ENCODE data around the gene LRRK1. TPM values are rescaled to one million over a fixed set of nuclear protein-coding genes. Genes with fewer than 3 reads are reported as not detected.
A peak's percentile ranks its signal among the peaks of the same experiment; 100 is the strongest.

The LRRK1 gene
- total and polyA plus RNA-seq, 8 donors, result 2.3 to 73.3 (median 7.0) TPM

- TF ChIP-seq POLR2AphosphoS5 (IDR thresholded peaks at IDR 0.05) (peak in 1 of 3 donors; percentile 39), EP300 (IDR thresholded peaks at IDR 0.05) (no peak), POLR2A (IDR thresholded peaks at IDR 0.05) (no peak)
- TF ChIP-seq, protein P1, sequence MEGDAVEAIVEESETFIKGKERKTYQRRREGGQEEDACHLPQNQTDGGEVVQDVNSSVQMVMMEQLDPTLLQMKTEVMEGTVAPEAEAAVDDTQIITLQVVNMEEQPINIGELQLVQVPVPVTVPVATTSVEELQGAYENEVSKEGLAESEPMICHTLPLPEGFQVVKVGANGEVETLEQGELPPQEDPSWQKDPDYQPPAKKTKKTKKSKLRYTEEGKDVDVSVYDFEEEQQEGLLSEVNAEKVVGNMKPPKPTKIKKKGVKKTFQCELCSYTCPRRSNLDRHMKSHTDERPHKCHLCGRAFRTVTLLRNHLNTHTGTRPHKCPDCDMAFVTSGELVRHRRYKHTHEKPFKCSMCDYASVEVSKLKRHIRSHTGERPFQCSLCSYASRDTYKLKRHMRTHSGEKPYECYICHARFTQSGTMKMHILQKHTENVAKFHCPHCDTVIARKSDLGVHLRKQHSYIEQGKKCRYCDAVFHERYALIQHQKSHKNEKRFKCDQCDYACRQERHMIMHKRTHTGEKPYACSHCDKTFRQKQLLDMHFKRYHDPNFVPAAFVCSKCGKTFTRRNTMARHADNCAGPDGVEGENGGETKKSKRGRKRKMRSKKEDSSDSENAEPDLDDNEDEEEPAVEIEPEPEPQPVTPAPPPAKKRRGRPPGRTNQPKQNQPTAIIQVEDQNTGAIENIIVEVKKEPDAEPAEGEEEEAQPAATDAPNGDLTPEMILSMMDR (IDR thresholded peaks at IDR 0.05), result no peak
- peak within 1 kb of the TSS in 4 of 5 donors; percentile 20 to 77 (median 55) for H3K27ac ChIP-seq
- H3K36me3 ChIP-seq, result no peaks in the 10 kb centered on the region
- 1 to 2% (median 1%) methylated on average over 70 to 89 of the region's 93 CpGs; no CpG with 5 or more reads in 2 of the 5 donors for WGBS, 5 donors
- H3K9me3 ChIP-seq, result no peaks in the 10 kb centered on the region
- peaks cover 9 to 70% (median 51%) of the 10 kb centered on the region in 3 donors for H3K27me3 ChIP-seq
- H3K4me3 ChIP-seq, result peak within 1 kb of the TSS; percentile 47 to 65 (median 54)
- DNase-seq, result peak in 1 of 2 donors; percentile 70
- intact Hi-C loops (cut with DNase I; ENCODE audit: low total_unique reads), result no loop called here
- H3K4me1 ChIP-seq, result peaks cover 12 to 23% (median 18%) of the 10 kb centered on the region in 4 donors
These were observed 39.6 kb upstream of the LRRK1 start, which contains the start of gene ALDH1A3 for GRCh38 chr15:100879464-100880138. Gene ALDH1A3 (plus strand): TSS chr15:100879831. CDS start chr15:100879908, 77 bp downstream.

DNA sequence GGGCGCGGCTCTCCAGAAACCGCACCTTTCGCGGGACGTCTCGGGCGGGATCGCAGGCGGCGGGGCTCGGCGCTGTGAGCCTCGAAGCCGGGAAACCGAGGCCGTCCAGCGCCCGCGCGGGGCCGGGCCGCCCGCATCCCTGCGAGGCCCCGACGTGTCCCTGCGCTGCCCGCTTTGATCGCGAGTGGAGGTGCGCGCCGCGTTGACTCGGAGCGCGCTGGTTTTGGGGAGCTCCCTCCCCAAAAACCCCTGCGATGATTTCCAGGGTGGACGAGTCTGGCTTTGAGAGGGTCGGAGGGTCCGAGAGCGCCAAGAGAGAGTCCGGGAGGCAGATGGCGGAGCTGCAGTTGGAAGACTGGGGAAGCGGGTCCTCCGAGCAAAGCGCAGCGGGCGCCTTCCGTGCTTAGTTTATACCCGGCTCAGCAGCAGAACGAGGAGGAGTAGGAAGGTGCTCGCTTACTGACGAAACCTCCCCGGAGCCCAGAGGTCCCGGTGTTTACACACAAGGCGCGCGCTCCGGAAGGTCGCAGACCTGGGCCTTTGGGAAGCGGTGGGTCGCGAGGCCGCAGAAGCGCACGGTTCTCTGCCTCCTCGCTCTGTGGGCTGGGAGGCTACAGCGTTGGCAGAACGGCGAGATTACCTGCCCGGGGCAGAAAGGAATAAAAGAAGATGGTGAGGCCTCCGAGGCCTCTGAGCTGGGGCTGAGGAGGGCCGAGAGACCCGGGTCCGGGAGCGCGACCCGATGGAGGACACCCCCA, 38.8 kb upstream of the LRRK1 start:
- Histone ChIP-seq H3K4me1 (peaks cover 12 to 23% (median 18%) of the 10 kb centered on the region in 4 donors), H3K27ac (peak overlapping the region in 3 of 5 donors; percentile 53 to 77 (median 57)), H3K27me3 (peaks cover 9 to 77% (median 57%) of the 10 kb centered on the region in 3 donors), H3K9me3 (no peaks in the 10 kb centered on the region), H3K4me3 (peak overlapping the region; percentile 47 to 65 (median 54)), H3K36me3 (no peaks in the 10 kb centered on the region)
- 6 to 25% (median 8%) methylated on average over 34 to 80 of the region's 80 CpGs for WGBS, 5 donors
- peak in 1 of 2 donors; percentile 42 for DNase-seq
- intact Hi-C loops (cut with DNase I; ENCODE audit: low total_unique reads), result no loop called here
- no peak for TF ChIP-seq POLR2AphosphoS5 (IDR thresholded peaks at IDR 0.05)
- TF ChIP-seq POLR2A (IDR thresholded peaks at IDR 0.05), result no peak
- no peak for TF ChIP-seq EP300 (IDR thresholded peaks at IDR 0.05)
- TF ChIP-seq, protein P1 (IDR thresholded peaks at IDR 0.05), result no peak

DNA sequence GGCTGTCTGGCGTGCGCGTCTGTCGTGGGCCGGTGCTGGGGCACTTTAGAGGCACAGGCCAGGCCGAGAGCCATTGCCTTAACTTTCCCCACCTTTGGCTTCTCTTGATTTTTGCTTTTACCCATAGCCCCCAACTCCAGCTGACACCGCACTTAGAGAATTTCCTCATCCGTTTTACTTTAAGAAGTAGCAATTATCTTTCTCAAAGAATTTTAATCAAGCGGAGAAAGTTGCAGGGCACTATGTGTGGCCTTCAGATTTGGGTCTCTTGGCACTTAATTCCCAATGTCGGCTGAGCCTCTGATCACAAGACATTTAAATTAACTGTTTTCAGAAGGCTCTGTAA, 38.3 kb upstream of the LRRK1 start:
- DNase-seq, result no peak
- Histone ChIP-seq H3K9me3 (no peaks in the 10 kb centered on the region), H3K27me3 (peaks cover 9 to 83% (median 58%) of the 10 kb centered on the region in 3 donors), H3K27ac (peak overlapping the region in 3 of 5 donors; percentile 53 to 77 (median 57)), H3K4me3 (peak overlapping the region; percentile 47 to 65 (median 54)), H3K4me1 (peaks cover 12 to 23% (median 18%) of the 10 kb centered on the region in 4 donors), H3K36me3 (no peaks in the 10 kb centered on the region)
- 38 to 50% (median 43%) methylated on average over 10 of the region's 10 CpGs for WGBS, 5 donors
- intact Hi-C loops (cut with DNase I; ENCODE audit: low total_unique reads), result no loop called here
- TF ChIP-seq, protein P1 (IDR thresholded peaks at IDR 0.05), result no peak
- TF ChIP-seq EP300 (IDR thresholded peaks at IDR 0.05) (no peak), POLR2AphosphoS5 (IDR thresholded peaks at IDR 0.05) (no peak), POLR2A (IDR thresholded peaks at IDR 0.05) (no peak)

GRCh38 chr15:100881573-100882336, 37.4 kb upstream of the LRRK1 start:
- Histone ChIP-seq H3K27me3 (peaks cover 9 to 91% (median 58%) of the 10 kb centered on the region in 3 donors), H3K4me1 (peaks cover 12 to 23% (median 18%) of the 10 kb centered on the region in 4 donors), H3K4me3 (peak overlapping the region; percentile 6 to 65 (median 33)), H3K27ac (peak overlapping the region in 1 of 5 donors; percentile 77), H3K36me3 (no peaks in the 10 kb centered on the region), H3K9me3 (no peaks in the 10 kb centered on the region)
- TF ChIP-seq, protein P1 (IDR thresholded peaks at IDR 0.05), result no peak
- TF ChIP-seq POLR2A (IDR thresholded peaks at IDR 0.05) (no peak), EP300 (IDR thresholded peaks at IDR 0.05) (no peak), POLR2AphosphoS5 (IDR thresholded peaks at IDR 0.05) (no peak)
- intact Hi-C loops (cut with DNase I; ENCODE audit: low total_unique reads), result no loop called here
- WGBS, 5 donors, result 82 to 89% (median 83%) methylated on average over 10 to 14 of the region's 14 CpGs
- no peak for DNase-seq

Measured in stomach (tissue), 9 donors.